ENCODE results near the gene USE1.
A peak's percentile ranks its signal among the peaks of the same experiment; 100 is the strongest.

GRCh38 chr19:17235300-17235970 is 20.3 kb downstream of the USE1 start:
- TF ChIP-seq CTCF (IDR thresholded peaks at IDR 0.05), result peak in 2 of 3 donors; percentile 57 to 63
- no peak for TF ChIP-seq EP300 (IDR thresholded peaks at IDR 0.05)
